ENCODE results near the gene KRTAP10-4. TPM values are rescaled to one million over a fixed set of nuclear protein-coding genes. Genes with fewer than 3 reads are reported as not detected.
"Not testable (repeated sequence)": the region's sequence is repeated elsewhere in the genome, so short reads cannot be mapped to it uniquely, and the experiment has no call there.

The KRTAP10-4 gene
- total RNA-seq, 2 experiments from 2014 or later = not detected

GRCh38 chr21:44552136-44552535, 21.4 kb upstream of the KRTAP10-4 start:
- peaks cover 2% of the 10 kb centered on the region for H3K27me3 Mint-ChIP-seq (ENCODE audit: low read depth)
- peaks cover 11% of the 10 kb centered on the region for H3K9me3 Mint-ChIP-seq (ENCODE audit: insufficient read depth)
- H3K36me3 Mint-ChIP-seq (ENCODE audit: low read depth) = peaks cover 13% of the 10 kb centered on the region
- CTCF ChIA-PET = no interaction called here
- no peak overlapping the region for H3K4me3 Mint-ChIP-seq
- ATAC-seq (no peak), DNase-seq (peak; percentile 4)
- H3K27ac Mint-ChIP-seq = no peak overlapping the region
- POLR2A ChIA-PET = no interaction called here
- H3K4me1 Mint-ChIP-seq (ENCODE audit: low read depth) = peaks cover 16% of the 10 kb centered on the region

DNA sequence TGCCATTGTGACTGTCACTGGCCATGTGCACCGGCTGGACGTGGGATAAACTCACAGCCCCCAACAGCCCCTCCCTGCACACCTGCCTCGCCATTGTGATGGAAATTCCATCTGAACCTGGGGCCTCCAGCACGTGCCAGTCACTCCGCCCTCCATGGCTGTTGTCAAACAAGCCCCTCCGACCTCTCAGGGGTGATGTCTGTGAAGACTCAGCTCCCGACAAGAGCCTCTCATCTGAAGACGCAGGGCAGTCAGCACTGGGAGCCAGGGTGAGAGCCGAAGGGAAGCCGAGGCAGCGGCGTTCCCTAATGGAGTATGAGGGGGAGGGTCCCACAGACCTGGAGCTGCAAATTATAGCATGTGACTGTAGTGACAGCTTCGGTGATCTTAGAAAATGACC, 20.8 kb upstream of the KRTAP10-4 start:
- peaks cover 11% of the 10 kb centered on the region for H3K4me1 Mint-ChIP-seq (ENCODE audit: low read depth)
- ChIA-PET POLR2A (no interaction called here), CTCF (no interaction called here)
- H3K27me3 Mint-ChIP-seq (ENCODE audit: low read depth) = peaks cover 2% of the 10 kb centered on the region
- H3K4me3 Mint-ChIP-seq = no peak overlapping the region
- peaks cover 7% of the 10 kb centered on the region for H3K36me3 Mint-ChIP-seq (ENCODE audit: low read depth)
- DNase-seq = peak; percentile 9
- no peak overlapping the region for H3K27ac Mint-ChIP-seq
- peaks cover 6% of the 10 kb centered on the region for H3K9me3 Mint-ChIP-seq (ENCODE audit: insufficient read depth)
- ATAC-seq = no peak

DNA sequence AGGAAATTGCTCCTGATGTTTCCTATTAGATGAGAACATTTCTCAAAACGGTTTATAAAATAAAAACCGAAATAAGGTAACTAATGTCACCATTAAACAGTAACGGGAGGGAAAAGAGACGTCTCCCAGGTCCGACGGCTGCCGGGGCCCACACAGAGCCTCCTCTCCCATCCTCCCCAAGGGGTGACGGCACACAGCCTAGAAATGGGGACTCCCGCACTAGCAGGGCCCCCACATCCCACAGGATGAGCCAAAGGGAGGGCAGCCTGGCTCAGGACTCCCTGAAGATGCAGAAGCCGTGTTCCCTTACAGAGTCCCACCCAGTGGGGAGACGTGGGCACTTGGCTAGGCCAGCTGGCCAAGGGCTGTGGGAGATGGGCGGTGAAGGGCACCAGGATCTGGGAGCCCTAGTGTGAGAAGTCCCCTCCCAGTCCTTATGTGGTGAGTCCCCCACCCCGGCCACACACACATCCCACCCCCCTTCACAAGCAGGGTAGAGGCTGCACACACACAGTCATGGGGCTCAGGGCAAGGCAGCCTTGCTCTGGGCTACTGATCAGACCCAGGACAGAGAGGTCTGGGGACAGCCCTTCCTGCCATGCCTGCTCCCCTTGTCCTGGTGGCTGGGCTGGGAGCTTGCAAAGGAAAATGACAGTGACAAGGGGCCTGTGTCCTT, 18.2 kb upstream of the KRTAP10-4 start:
- POLR2A ChIA-PET = no interaction called here
- no peak overlapping the region for H3K27ac Mint-ChIP-seq
- no peaks in the 10 kb centered on the region for H3K36me3 Mint-ChIP-seq (ENCODE audit: low read depth)
- no peaks in the 10 kb centered on the region for H3K9me3 Mint-ChIP-seq (ENCODE audit: insufficient read depth)
- ATAC-seq = no peak
- H3K27me3 Mint-ChIP-seq (ENCODE audit: low read depth) = peaks cover 13% of the 10 kb centered on the region
- H3K4me1 Mint-ChIP-seq (ENCODE audit: low read depth) = no peaks in the 10 kb centered on the region
- H3K4me3 Mint-ChIP-seq = no peak overlapping the region
- no peak for DNase-seq
- CTCF ChIA-PET = no interaction called here

GRCh38 chr21:44556879-44557278, 16.6 kb upstream of the KRTAP10-4 start:
- Mint-ChIP-seq H3K4me3 (no peak overlapping the region), H3K27ac (no peak overlapping the region), H3K27me3 (ENCODE audit: low read depth) (peaks cover 18% of the 10 kb centered on the region), H3K36me3 (ENCODE audit: low read depth) (no peaks in the 10 kb centered on the region), H3K4me1 (ENCODE audit: low read depth) (no peaks in the 10 kb centered on the region), H3K9me3 (ENCODE audit: insufficient read depth) (peaks cover 9% of the 10 kb centered on the region)
- POLR2A ChIA-PET = no interaction called here
- CTCF ChIA-PET = interaction anchor here (1.2 kb wide), 1 partner anchor 46 kb away, joined by 3 read pairs; no protein-coding TSS in a partner anchor
- no peak for ATAC-seq
- no peak for DNase-seq

- Mint-ChIP-seq H3K27ac (no peak overlapping the region), H3K4me3 (no peak overlapping the region), H3K36me3 (ENCODE audit: low read depth) (no peaks in the 10 kb centered on the region), H3K9me3 (ENCODE audit: insufficient read depth) (peaks cover 17% of the 10 kb centered on the region), H3K4me1 (ENCODE audit: low read depth) (no peaks in the 10 kb centered on the region), H3K27me3 (ENCODE audit: low read depth) (peaks cover 21% of the 10 kb centered on the region)
- ChIA-PET CTCF (interaction anchor here (1.2 kb wide), 1 partner anchor 47 kb away, joined by 3 read pairs; no protein-coding TSS in a partner anchor), POLR2A (no interaction called here)
- ATAC-seq (no peak), DNase-seq (peak; percentile 13)
Measured at GRCh38 chr21:44557491-44558328, 15.8 kb upstream of the KRTAP10-4 start.

DNA sequence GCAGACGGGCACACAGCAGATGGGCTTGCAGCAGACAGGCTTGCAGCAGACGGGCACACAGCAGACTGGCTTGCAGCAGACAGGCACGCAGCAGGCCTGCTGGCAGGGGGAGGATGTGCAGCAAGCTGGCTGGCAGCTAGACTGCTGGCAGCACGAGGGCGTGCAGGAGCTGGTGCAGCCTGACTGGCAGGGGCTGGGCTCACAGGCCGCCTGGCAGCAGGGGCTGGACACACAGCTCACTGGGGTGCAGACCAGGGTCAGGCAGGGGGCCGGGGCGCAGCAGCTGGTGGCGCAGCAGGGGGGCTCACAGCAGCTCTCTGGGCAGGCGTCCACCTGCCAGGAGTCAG, 15.2 kb upstream of the KRTAP10-4 start:
- DNase-seq; H3K4me1 Mint-ChIP-seq (ENCODE audit: low read depth); H3K27ac Mint-ChIP-seq; H3K36me3 Mint-ChIP-seq (ENCODE audit: low read depth); CTCF ChIA-PET; ATAC-seq; H3K4me3 Mint-ChIP-seq: not testable (repeated sequence)
- Mint-ChIP-seq H3K9me3 (ENCODE audit: insufficient read depth) (peaks cover 17% of the 10 kb centered on the region), H3K27me3 (ENCODE audit: low read depth) (peaks cover 21% of the 10 kb centered on the region)
- POLR2A ChIA-PET = interaction anchor here (0.7 kb wide), 1 partner anchor 177 kb away, joined by 4 read pairs; no protein-coding TSS in a partner anchor

GRCh38 chr21:44558695-44559094, 14.8 kb upstream of the KRTAP10-4 start, which contains the start of gene KRTAP10-3:
Gene KRTAP10-3 (minus strand): TSS chr21:44558795. CDS start chr21:44558715, 80 bp downstream.
- H3K9me3 Mint-ChIP-seq (ENCODE audit: insufficient read depth) = peaks cover 17% of the 10 kb centered on the region
- ATAC-seq = no peak
- H3K4me1 Mint-ChIP-seq (ENCODE audit: low read depth) = no peaks in the 10 kb centered on the region
- no peak within 1 kb of the TSS for H3K4me3 Mint-ChIP-seq
- H3K36me3 Mint-ChIP-seq (ENCODE audit: low read depth) = no peaks in the 10 kb centered on the region
- H3K27me3 Mint-ChIP-seq (ENCODE audit: low read depth) = peaks cover 21% of the 10 kb centered on the region
- DNase-seq = no peak
- CTCF ChIA-PET = no interaction called here
- no peak within 1 kb of the TSS for H3K27ac Mint-ChIP-seq
- POLR2A ChIA-PET = interaction anchor here (0.7 kb wide), 1 partner anchor 176 kb away, joined by 4 read pairs; no protein-coding TSS in a partner anchor

GRCh38 chr21:44564099-44564498, 9.4 kb upstream of the KRTAP10-4 start:
- ChIA-PET POLR2A (no interaction called here), CTCF (no interaction called here)
- H3K4me1 Mint-ChIP-seq (ENCODE audit: low read depth) = peaks cover 12% of the 10 kb centered on the region
- H3K27me3 Mint-ChIP-seq (ENCODE audit: low read depth) = peaks cover 14% of the 10 kb centered on the region
- DNase-seq (no peak), ATAC-seq (no peak)
- peaks cover 3% of the 10 kb centered on the region for H3K36me3 Mint-ChIP-seq (ENCODE audit: low read depth)
- H3K27ac Mint-ChIP-seq = no peak overlapping the region
- no peak overlapping the region for H3K4me3 Mint-ChIP-seq
- peaks cover 17% of the 10 kb centered on the region for H3K9me3 Mint-ChIP-seq (ENCODE audit: insufficient read depth)

DNA sequence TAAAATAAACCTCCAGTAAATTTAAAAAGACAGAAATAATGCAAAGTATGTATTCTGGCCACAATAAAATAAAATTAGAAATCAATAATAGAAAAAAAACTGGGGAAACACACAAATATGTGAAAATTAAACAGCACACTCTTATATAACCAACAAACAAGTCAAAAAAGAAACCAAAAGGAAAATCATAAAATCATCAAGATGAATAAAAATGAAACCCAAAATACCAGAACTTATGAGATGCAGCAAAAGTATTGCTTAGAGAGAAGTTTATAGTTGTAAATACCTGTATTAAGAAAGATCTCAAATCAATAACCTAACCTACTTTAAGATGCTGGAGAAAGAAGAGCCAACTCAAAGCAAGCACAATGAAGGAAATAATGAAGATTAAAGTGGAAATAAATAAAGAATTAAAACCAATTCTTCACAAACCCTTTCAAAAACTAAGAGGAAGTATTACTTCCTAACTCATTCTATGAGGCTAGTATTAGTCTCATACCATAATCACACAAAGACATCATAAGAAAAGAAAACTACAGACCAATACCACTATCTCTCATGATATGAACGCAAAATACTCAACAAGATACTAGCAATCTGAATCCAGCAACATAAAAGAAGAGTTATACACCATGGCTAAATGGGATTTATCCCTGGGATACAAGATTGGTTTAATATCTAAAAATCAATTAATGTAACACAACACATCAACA, 8.5 kb upstream of the KRTAP10-4 start:
- ChIA-PET POLR2A (no interaction called here), CTCF (no interaction called here)
- H3K27ac Mint-ChIP-seq = peak overlapping the region; percentile 79
- ATAC-seq (no peak), DNase-seq (no peak)
- peaks cover 17% of the 10 kb centered on the region for H3K9me3 Mint-ChIP-seq (ENCODE audit: insufficient read depth)
- no peak overlapping the region for H3K4me3 Mint-ChIP-seq
- H3K36me3 Mint-ChIP-seq (ENCODE audit: low read depth) = peaks cover 3% of the 10 kb centered on the region
- H3K27me3 Mint-ChIP-seq (ENCODE audit: low read depth) = peaks cover 9% of the 10 kb centered on the region
- H3K4me1 Mint-ChIP-seq (ENCODE audit: low read depth) = peaks cover 12% of the 10 kb centered on the region

DNA sequence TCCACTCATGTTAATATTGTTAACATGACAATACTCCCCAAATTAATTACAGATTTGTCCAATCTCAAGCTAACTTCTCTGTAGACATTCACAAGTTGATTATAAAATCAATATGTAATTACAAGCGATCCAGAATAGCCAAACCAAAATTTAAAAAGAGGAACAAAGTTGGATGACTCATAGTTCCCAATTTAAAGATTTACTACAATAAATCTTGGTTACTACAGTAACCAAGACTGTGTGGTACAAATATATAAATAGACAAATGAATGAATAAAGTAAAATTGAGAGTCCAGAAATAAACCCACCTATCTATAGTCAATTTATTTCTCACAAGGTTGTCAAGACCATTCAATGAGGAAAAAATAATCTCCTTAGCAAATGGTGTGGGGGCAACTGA, 7.1 kb upstream of the KRTAP10-4 start:
- Mint-ChIP-seq H3K4me3 (no peak overlapping the region), H3K27ac (no peak overlapping the region), H3K9me3 (ENCODE audit: insufficient read depth) (peaks cover 12% of the 10 kb centered on the region), H3K27me3 (ENCODE audit: low read depth) (peaks cover 3% of the 10 kb centered on the region), H3K36me3 (ENCODE audit: low read depth) (peaks cover 3% of the 10 kb centered on the region), H3K4me1 (ENCODE audit: low read depth) (peaks cover 12% of the 10 kb centered on the region)
- ChIA-PET POLR2A (no interaction called here), CTCF (no interaction called here)
- DNase-seq (no peak), ATAC-seq (no peak)

- POLR2A ChIA-PET = interaction anchor here (0.6 kb wide), 1 partner anchor 21 kb away, joined by 3 read pairs; no protein-coding TSS in a partner anchor
- peaks cover 12% of the 10 kb centered on the region for H3K4me1 Mint-ChIP-seq (ENCODE audit: low read depth)
- CTCF ChIA-PET = interaction anchor here (1.0 kb wide), 1 partner anchor 225 kb away, joined by 3 read pairs; no protein-coding TSS in a partner anchor
- no peak overlapping the region for H3K4me3 Mint-ChIP-seq
- H3K36me3 Mint-ChIP-seq (ENCODE audit: low read depth) = peaks cover 3% of the 10 kb centered on the region
- DNase-seq = no peak
- no peak overlapping the region for H3K27ac Mint-ChIP-seq
- H3K9me3 Mint-ChIP-seq (ENCODE audit: insufficient read depth) = peaks cover under 1% of the 10 kb centered on the region
- no peak for ATAC-seq
- H3K27me3 Mint-ChIP-seq (ENCODE audit: low read depth) = no peaks in the 10 kb centered on the region
Measured at GRCh38 chr21:44567481-44568171, 5.9 kb upstream of the KRTAP10-4 start.
